K562 (cell line): ENCODE results near the gene NKG7. TPM values are rescaled to one million over a fixed set of nuclear protein-coding genes. Genes with fewer than 3 reads are reported as not detected.

Experiments used
- ATAC-seq: fragments of 200-7000 bp; cut with Tn5 transposase; 3 replicates; pipeline ENCODE4 v1.9.1; 2020; ENCODE audit warnings: moderate library complexity
- BruUV-seq: library from RNA; stranded (reverse); fragments of 400-500 nt; replicated peaks from 2 replicates; lab custom pipeline; 2021; lab: Mats Ljungman, UMichigan
- CTCF ChIA-PET: fragments of 300-600 bp; formaldehyde crosslinking; extraction: SDS; loops from one replicate; lab custom pipeline; 2021; ENCODE audit warnings: low intra/inter-chr PET ratio; lab: Yijun Ruan, JAX
- POLR2A ChIA-PET: fragments of 300-600, 350-650 bp; sonication (Branson Sonifier 250); formaldehyde crosslinking; extraction: SDS; loops from one replicate; lab custom pipeline; 2021; ENCODE audit warnings: antibody characterized with exemption, inconsistent platforms; lab: Yijun Ruan, JAX
- DNase-seq, 4 experiments: peaks; one replicate each; pipeline versions ENCODE4 v3.0.0 to v3.0.0-alpha.2; 2011 to 2018; ENCODE audit warnings: low spot score in 3 of 4, mixed read lengths in 3 of 4; ENCODE audit errors: extremely low read depth in 1 of 4
- FAIRE-seq: peaks from 2 replicates; lab custom pipeline; 2011; peaks lifted over from hg19 to GRCh38; lab: Jason Lieb, UNC
- H2AFZ ChIP-seq: 2 replicates; pipeline ENCODE4 v1.6.0; 2011; ENCODE audit warnings: low read depth, low read length, control low read depth, inconsistent platforms
- H3K27ac ChIP-seq: fragments of 200-600 bp; 3 replicates; pipeline ENCODE4 v1.8.0; 2011; ENCODE audit warnings: low read depth, mild to moderate bottlenecking, control low read depth, inconsistent platforms, low read length, moderate library complexity, mixed read lengths; ENCODE audit errors: extremely low read depth
- H3K27me3 ChIP-seq, 2 experiments: fragments of 300-600 bp in 1 of 2; 2 replicates in 1 of 2; 3 replicates in 1 of 2; pipeline versions ENCODE4 v1.6.0 to v1.8.0; 2011; ENCODE audit warnings: inconsistent platforms in 2 of 2, low read length in 2 of 2, mild to moderate bottlenecking in 1 of 2, mixed read lengths in 1 of 2, moderate library complexity in 1 of 2; ENCODE audit not compliant: control insufficient read depth in 2 of 2, insufficient read depth in 2 of 2
- H3K36me3 ChIP-seq: fragments of 300-600 bp; 3 replicates; pipeline ENCODE4 v1.8.0; 2011; ENCODE audit warnings: mild to moderate bottlenecking, low read length, inconsistent platforms; ENCODE audit not compliant: control insufficient read depth, insufficient read depth
- H3K4me1 ChIP-seq, 2 experiments: fragments of 200-600 bp in 1 of 2; replicated peaks in 1 of 2; 2 replicates in 1 of 2; 3 replicates in 1 of 2; pipeline versions ENCODE4 v1.5.1 to v1.8.0; 2011; ENCODE audit warnings: inconsistent platforms in 2 of 2, low read length in 2 of 2, mild to moderate bottlenecking in 1 of 2, mixed read lengths in 1 of 2, moderate library complexity in 1 of 2; ENCODE audit not compliant: control insufficient read depth in 2 of 2, insufficient read depth in 2 of 2
- H3K4me2 ChIP-seq: 2 replicates; pipeline ENCODE4 v1.6.1; 2011; ENCODE audit warnings: low read length, control low read depth, inconsistent platforms, mixed read lengths; ENCODE audit not compliant: insufficient read depth
- H3K4me3 ChIP-seq: fragments of 200-600 bp; sonication (generic), shearing (Covaris generic); 2 replicates; pipeline ENCODE4 v1.5.1; 2016; ENCODE audit warnings: control low read depth, inconsistent platforms
- H3K79me2 ChIP-seq: fragments of 200-600 bp; 3 replicates; pipeline ENCODE4 v1.8.0; 2011; ENCODE audit warnings: low read length, inconsistent platforms; ENCODE audit not compliant: control insufficient read depth, insufficient read depth
- H3K9ac ChIP-seq, 2 experiments: 2 replicates each; pipeline versions ENCODE4 v1.6.0 to v1.6.1; 2011; ENCODE audit warnings: low read depth in 2 of 2, low read length in 2 of 2, control low read depth in 1 of 2, inconsistent platforms in 1 of 2, mild to moderate bottlenecking in 1 of 2, mixed read lengths in 1 of 2; ENCODE audit not compliant: insufficient read depth in 1 of 2
- H3K9me1 ChIP-seq: one replicate; pipeline ENCODE4 v1.6.0; 2011; ENCODE audit warnings: inconsistent platforms, mild to moderate bottlenecking, low read length, moderate library complexity; ENCODE audit not compliant: control insufficient read depth, insufficient read depth
- H3K9me3 ChIP-seq: replicated peaks from 2 replicates; pipeline ENCODE4 v1.5.1; 2011; ENCODE audit warnings: low read depth, low read length, inconsistent platforms; ENCODE audit not compliant: control insufficient read depth, insufficient read depth
- H4K20me1 ChIP-seq: replicated peaks from 2 replicates; pipeline ENCODE4 v1.6.1; 2011; ENCODE audit warnings: low read length, inconsistent platforms, mixed read lengths; ENCODE audit not compliant: control insufficient read depth, insufficient read depth
- CEBPB ChIP-seq: fragments of 450-650 bp; IDR thresholded peaks from 2 replicates; pipeline ENCODE4 v1.6.1; 2016; ENCODE audit warnings: missing genetic modification characterization, missing compliant biosample characterization
- HDAC3 ChIP-seq: fragments of 450-650 bp; IDR thresholded peaks from 2 replicates; pipeline ENCODE4 v1.6.1; 2018; ENCODE audit warnings: borderline replicate concordance, mild to moderate bottlenecking, moderate library complexity; ENCODE audit not compliant: partially characterized antibody
- NR1H2 ChIP-seq: sonication (generic); formaldehyde crosslinking; IDR thresholded peaks from 2 replicates; pipeline ENCODE4 v1.4.0; 2020; ENCODE audit warnings: mild to moderate bottlenecking, missing genetic modification reagents
- RBM14 ChIP-seq: fragments of 200-400 bp; formaldehyde crosslinking; IDR thresholded peaks from 2 replicates; pipeline ENCODE4 v1.6.1; 2018; ENCODE audit warnings: low read depth, mild to moderate bottlenecking, low read length, moderate library complexity, borderline replicate concordance; ENCODE audit not compliant: insufficient read depth
- SMARCB1 ChIP-seq: IDR thresholded peaks from 2 replicates; pipeline ENCODE4 v1.6.1; 2011; ENCODE audit warnings: improper control_type of control experiment, low read depth; ENCODE audit not compliant: insufficient read length
- THRAP3 ChIP-seq: fragments of 450-650 bp; IDR thresholded peaks from 2 replicates; pipeline ENCODE4 v1.6.1; 2016; ENCODE audit warnings: mild to moderate bottlenecking, inconsistent platforms, borderline replicate concordance
- WGBS: fragments of 100-300 bp; shearing (Covaris generic); methylation state at CpG from one replicate; pipeline ENCODE4 v1.1.6; 2016; ENCODE audit warnings: low coverage, mixed read lengths; ENCODE audit not compliant: insufficient coverage; ENCODE audit errors: missing lambda C conversion rate; 5-methylcytosine and 5-hydroxymethylcytosine counted together
- in situ Hi-C: fragments of 300-500 bp; cut with MboI; formaldehyde crosslinking; loops from 4 replicates; pipeline ENCODE4 v1.15.0; 2018; ENCODE audit warnings: inconsistent platforms, mixed read lengths
- intact Hi-C: fragments of 100-400 bp; cut with micrococcal nuclease; formaldehyde crosslinking; loops from 2 replicates; pipeline ENCODE4 v1.14.2; 2022
- polyA plus RNA-seq, 8 experiments: library from polyadenylated mRNA; depleted of rRNA in 4 of 8; stranded (reverse) in 5 of 8; unstranded in 3 of 8; fragments of >200 nt; fragmentation: Nextera tagmentation in 2 of 8; fragmentation: Illumina TruSeq in 1 of 8; extraction: Ambion mirVana in 2 of 8; extraction: Trizol in 1 of 8; gene quantifications; 2 replicates each; pipeline versions ENCODE4 v1.2.1 to v1.2.3, GENCODE V29; 2011 to 2014; ENCODE audit warnings: inconsistent platforms in 1 of 8, missing spikeins in 1 of 8
- total RNA-seq, 7 experiments: library from RNA; depleted of rRNA in 6 of 7; stranded (reverse); fragments of >200 nt in 6 of 7; fragmentation: Illumina TruSeq in 2 of 7; extraction: Trizol in 2 of 7; gene quantifications; 2 replicates each; pipeline versions ENCODE4 v1.2.1 to v1.2.3, GENCODE V29; 2011 to 2021; ENCODE audit warnings: low replicate concordance in 1 of 7
- TF ChIP-seq, protein P1 (sequence below): sonication (generic); formaldehyde crosslinking; IDR thresholded peaks from 2 replicates; pipeline ENCODE4 v1.9.0; 2022; ENCODE audit warnings: mild to moderate bottlenecking, missing genetic modification reagents
- TF ChIP-seq, protein P2 (sequence below): fragments of 200-800 bp; sonication (Bioruptor generic); IDR thresholded peaks from 2 replicates; pipeline ENCODE4 v1.6.1; 2017; ENCODE audit warnings: missing genetic modification characterization, missing compliant biosample characterization
- TF ChIP-seq, protein P3 (sequence below), 2 experiments: fragments of 450-650 bp in 1 of 2; sonication (generic) in 1 of 2; formaldehyde crosslinking in 1 of 2; IDR thresholded peaks; 2 replicates each; pipeline versions ENCODE4 v1.7.1 to v1.9.0; 2016 to 2022; ENCODE audit warnings: inconsistent platforms in 1 of 2, mild to moderate bottlenecking in 1 of 2, missing genetic modification reagents in 1 of 2

The NKG7 gene
- total and polyA plus RNA-seq, 9 of the 15 experiments (the other 6 are each of a cell fraction or from before 2014, with no cell fraction given): 0.30 to 0.70 (median 0.51) TPM; not detected in 2

DNA sequence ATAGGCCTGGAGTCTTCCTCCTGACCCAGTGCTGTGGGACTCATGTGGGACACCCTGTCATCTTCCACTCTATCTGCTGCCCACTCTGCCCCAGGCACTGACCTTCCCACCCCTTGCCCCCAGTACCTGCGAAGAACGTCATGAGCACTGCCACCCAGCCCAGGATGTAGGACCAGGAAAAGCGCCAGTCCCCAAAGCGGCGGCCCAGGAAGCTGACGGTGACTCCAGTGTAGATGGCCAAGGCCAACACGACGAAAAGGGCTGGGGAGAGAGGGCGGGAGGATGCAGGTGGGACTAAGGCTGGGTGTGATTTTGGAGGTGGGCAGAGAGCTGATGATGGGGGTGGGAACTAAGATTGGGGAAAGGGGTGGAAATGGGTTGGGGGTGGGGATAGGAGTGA lies 7.9 kb upstream of the NKG7 start (continued):
- no peak for TF ChIP-seq RBM14
- no peak for TF ChIP-seq HDAC3
- no peak for TF ChIP-seq NR1H2 (CRISPR knock-in tag)
- TF ChIP-seq SMARCB1: no peak
- 0 out of 2 replicates have a peak, but pooled peaks have one; percentile 54 for TF ChIP-seq THRAP3
- TF ChIP-seq, protein P1, sequence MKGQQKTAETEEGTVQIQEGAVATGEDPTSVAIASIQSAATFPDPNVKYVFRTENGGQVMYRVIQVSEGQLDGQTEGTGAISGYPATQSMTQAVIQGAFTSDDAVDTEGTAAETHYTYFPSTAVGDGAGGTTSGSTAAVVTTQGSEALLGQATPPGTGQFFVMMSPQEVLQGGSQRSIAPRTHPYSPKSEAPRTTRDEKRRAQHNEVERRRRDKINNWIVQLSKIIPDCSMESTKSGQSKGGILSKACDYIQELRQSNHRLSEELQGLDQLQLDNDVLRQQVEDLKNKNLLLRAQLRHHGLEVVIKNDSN (CRISPR knock-in tag): no peak
- TF ChIP-seq, protein P2, sequence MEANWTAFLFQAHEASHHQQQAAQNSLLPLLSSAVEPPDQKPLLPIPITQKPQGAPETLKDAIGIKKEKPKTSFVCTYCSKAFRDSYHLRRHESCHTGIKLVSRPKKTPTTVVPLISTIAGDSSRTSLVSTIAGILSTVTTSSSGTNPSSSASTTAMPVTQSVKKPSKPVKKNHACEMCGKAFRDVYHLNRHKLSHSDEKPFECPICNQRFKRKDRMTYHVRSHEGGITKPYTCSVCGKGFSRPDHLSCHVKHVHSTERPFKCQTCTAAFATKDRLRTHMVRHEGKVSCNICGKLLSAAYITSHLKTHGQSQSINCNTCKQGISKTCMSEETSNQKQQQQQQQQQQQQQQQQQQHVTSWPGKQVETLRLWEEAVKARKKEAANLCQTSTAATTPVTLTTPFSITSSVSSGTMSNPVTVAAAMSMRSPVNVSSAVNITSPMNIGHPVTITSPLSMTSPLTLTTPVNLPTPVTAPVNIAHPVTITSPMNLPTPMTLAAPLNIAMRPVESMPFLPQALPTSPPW: no peak
- no peak for TF ChIP-seq CEBPB (tag)
- TF ChIP-seq, all 486 proteins: peak for 4

DNA sequence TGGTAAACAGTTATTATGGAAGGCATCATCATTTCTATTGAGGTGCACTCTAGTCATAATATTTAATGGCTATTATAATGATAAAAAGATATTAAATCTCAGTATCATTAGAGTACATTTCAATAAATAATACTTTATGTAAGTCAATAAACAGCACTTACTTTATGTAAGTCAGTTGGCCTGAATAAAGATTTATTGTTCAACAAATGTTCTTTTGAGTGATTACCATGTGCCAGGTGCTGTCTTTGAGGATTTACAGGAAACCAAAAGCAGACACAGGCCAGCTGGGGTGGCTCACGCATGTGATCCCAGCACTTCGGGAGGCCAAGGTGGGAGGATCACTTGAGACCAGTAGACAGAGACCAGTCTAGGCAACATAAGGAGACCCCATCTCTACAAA lies 5.0 kb upstream of the NKG7 start:
- ChIA-PET POLR2A (interaction anchor here (1.2 to 2.1 kb wide), 3 partner anchors 9 to 18 kb away, joined by 3 to 9 read pairs (median 3); partner anchors contain the start of gene C19orf84), CTCF (no interaction called here)
- Histone ChIP-seq H3K9me1 (no peaks in the 10 kb centered on the region), H3K4me3 (no peak overlapping the region), H3K36me3 (no peaks in the 10 kb centered on the region), H3K79me2 (no peaks in the 10 kb centered on the region), H2AFZ (no peak overlapping the region), H3K9ac (no peak overlapping the region), H3K4me1 (peaks cover 19 to 22% of the 10 kb centered on the region in 2 experiments), H3K27me3 (no peaks in the 10 kb centered on the region), H3K27ac (no peak overlapping the region), H4K20me1 (no peaks in the 10 kb centered on the region), H3K9me3 (0 out of 2 replicates have a peak, but pooled peaks cover 4% of the 10 kb centered on the region), H3K4me2 (no peak overlapping the region)
- no TSS peak for BruUV-seq
- WGBS: 87% methylated on average over 2 of the region's 2 CpGs
- ATAC-seq (no peak), FAIRE-seq (no peak), DNase-seq (no peak)
- intact Hi-C loops: no loop called here
- in situ Hi-C loops: no loop called here
- TF ChIP-seq, protein P3, sequence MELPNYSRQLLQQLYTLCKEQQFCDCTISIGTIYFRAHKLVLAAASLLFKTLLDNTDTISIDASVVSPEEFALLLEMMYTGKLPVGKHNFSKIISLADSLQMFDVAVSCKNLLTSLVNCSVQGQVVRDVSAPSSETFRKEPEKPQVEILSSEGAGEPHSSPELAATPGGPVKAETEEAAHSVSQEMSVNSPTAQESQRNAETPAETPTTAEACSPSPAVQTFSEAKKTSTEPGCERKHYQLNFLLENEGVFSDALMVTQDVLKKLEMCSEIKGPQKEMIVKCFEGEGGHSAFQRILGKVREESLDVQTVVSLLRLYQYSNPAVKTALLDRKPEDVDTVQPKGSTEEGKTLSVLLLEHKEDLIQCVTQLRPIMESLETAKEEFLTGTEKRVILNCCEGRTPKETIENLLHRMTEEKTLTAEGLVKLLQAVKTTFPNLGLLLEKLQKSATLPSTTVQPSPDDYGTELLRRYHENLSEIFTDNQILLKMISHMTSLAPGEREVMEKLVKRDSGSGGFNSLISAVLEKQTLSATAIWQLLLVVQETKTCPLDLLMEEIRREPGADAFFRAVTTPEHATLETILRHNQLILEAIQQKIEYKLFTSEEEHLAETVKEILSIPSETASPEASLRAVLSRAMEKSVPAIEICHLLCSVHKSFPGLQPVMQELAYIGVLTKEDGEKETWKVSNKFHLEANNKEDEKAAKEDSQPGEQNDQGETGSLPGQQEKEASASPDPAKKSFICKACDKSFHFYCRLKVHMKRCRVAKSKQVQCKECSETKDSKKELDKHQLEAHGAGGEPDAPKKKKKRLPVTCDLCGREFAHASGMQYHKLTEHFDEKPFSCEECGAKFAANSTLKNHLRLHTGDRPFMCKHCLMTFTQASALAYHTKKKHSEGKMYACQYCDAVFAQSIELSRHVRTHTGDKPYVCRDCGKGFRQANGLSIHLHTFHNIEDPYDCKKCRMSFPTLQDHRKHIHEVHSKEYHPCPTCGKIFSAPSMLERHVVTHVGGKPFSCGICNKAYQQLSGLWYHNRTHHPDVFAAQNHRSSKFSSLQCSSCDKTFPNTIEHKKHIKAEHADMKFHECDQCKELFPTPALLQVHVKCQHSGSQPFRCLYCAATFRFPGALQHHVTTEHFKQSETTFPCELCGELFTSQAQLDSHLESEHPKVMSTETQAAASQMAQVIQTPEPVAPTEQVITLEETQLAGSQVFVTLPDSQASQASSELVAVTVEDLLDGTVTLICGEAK (IDR thresholded peaks at IDR 0.05): peak; percentile 78
- TF ChIP-seq, protein P3 (CRISPR knock-in tag; IDR thresholded peaks at IDR 0.05): peak; percentile 58
